OCI-LY7 (cell line): ENCODE measurements around the gene ELOVL7.

Experiments
- CTCF ChIP-seq: fragments of 200-600 bp; sonication (generic); conservative IDR thresholded peaks from 2 replicates; pipeline ENCODE4 v1.5.1; 2014; ENCODE audit warnings: mild to moderate bottlenecking, antibody characterized with exemption, low read length, moderate library complexity, mixed read lengths
- EZH2phosphoT487 ChIP-seq: fragments of 200-600 bp; sonication (generic); IDR thresholded peaks from 2 replicates; pipeline ENCODE4 v1.6.1; 2018; ENCODE audit warnings: low read depth, borderline replicate concordance, mild to moderate bottlenecking, mixed run types, antibody characterized with exemption, low read length, moderate library complexity, mixed read lengths

GRCh38 chr5:60846298-60846697 is 2.2 kb upstream of the ELOVL7 start:
- TF ChIP-seq CTCF, result no peak
- TF ChIP-seq EZH2phosphoT487, result no peak
